Ectodermal cell (in vitro differentiated cells): ENCODE measurements around the gene ENOX1.

Experiments
- H3K27ac ChIP-seq: 2 replicates; pipeline ENCODE4 v1.7.0; 2013; ENCODE audit warnings: mild to moderate bottlenecking, low read depth, low read length; ENCODE audit not compliant: insufficient read depth, poor library complexity, severe bottlenecking
- H3K27me3 ChIP-seq: 2 replicates; pipeline ENCODE4 v1.7.0; 2013; ENCODE audit warnings: mild to moderate bottlenecking, low read length; ENCODE audit not compliant: insufficient read depth, control insufficient read depth, poor library complexity, severe bottlenecking
- H3K36me3 ChIP-seq: one replicate; pipeline ENCODE4 v1.7.0; 2013; ENCODE audit warnings: low read length; ENCODE audit not compliant: control insufficient read depth, insufficient read depth
- H3K4me1 ChIP-seq: one replicate; pipeline ENCODE4 v1.7.0; 2013; ENCODE audit warnings: low read length; ENCODE audit not compliant: control insufficient read depth, insufficient read depth
- H3K4me3 ChIP-seq: 2 replicates; pipeline ENCODE4 v1.7.0; 2013; ENCODE audit warnings: low read depth, low read length, control low read depth; ENCODE audit not compliant: insufficient read depth
- H3K9me3 ChIP-seq: 2 replicates; pipeline ENCODE4 v1.7.0; 2013; ENCODE audit warnings: mild to moderate bottlenecking, low read length, moderate library complexity; ENCODE audit not compliant: control insufficient read depth
- WGBS, 2 experiments: methylation state at CpG; one replicate each; pipeline ENCODE4 v1.1.7; 2013; ENCODE audit warnings: missing lambda C conversion rate in 2 of 2; 5-methylcytosine and 5-hydroxymethylcytosine counted together

ENOX1 gene

GRCh38 chr13:43489233-43489632 lies 297.5 kb downstream of the ENOX1 start:
- Histone ChIP-seq H3K27me3 (no peaks in the 10 kb centered on the region), H3K4me1 (no peaks in the 10 kb centered on the region), H3K36me3 (no peaks in the 10 kb centered on the region), H3K4me3 (no peak overlapping the region), H3K27ac (no peak overlapping the region), H3K9me3 (no peaks in the 10 kb centered on the region)
- 90 to 94% methylated on average over 3 of the region's 3 CpGs for WGBS, 2 experiments

GRCh38 chr13:43487885-43488284 lies 298.9 kb downstream of the ENOX1 start:
- WGBS, 2 experiments: 94 to 95% methylated on average over 2 of the region's 2 CpGs
- Histone ChIP-seq H3K36me3 (no peaks in the 10 kb centered on the region), H3K4me3 (no peak overlapping the region), H3K9me3 (no peaks in the 10 kb centered on the region), H3K4me1 (no peaks in the 10 kb centered on the region), H3K27ac (no peak overlapping the region), H3K27me3 (no peaks in the 10 kb centered on the region)

- 93 to 95% methylated on average over 3 of the region's 3 CpGs for WGBS, 2 experiments
- H3K27ac ChIP-seq: no peak overlapping the region
Observed at GRCh38 chr13:43487461-43487860, 299.3 kb downstream of the ENOX1 start.

GRCh38 chr13:43484432-43485225 lies 302.1 kb downstream of the ENOX1 start:
- Histone ChIP-seq H3K9me3 (no peaks in the 10 kb centered on the region), H3K4me1 (no peaks in the 10 kb centered on the region), H3K4me3 (no peak overlapping the region), H3K27me3 (no peaks in the 10 kb centered on the region), H3K36me3 (no peaks in the 10 kb centered on the region), H3K27ac (no peak overlapping the region)
- 95 to 97% methylated on average over 2 of the region's 2 CpGs for WGBS, 2 experiments

More at GRCh38 chr13:43487461-43487860, 299.3 kb downstream of the ENOX1 start:
- Histone ChIP-seq H3K4me1 (no peaks in the 10 kb centered on the region), H3K36me3 (no peaks in the 10 kb centered on the region), H3K27me3 (no peaks in the 10 kb centered on the region), H3K9me3 (no peaks in the 10 kb centered on the region), H3K4me3 (no peak overlapping the region)

GRCh38 chr13:43483930-43484329 lies 302.8 kb downstream of the ENOX1 start:
- Histone ChIP-seq H3K27ac (no peak overlapping the region), H3K4me3 (no peak overlapping the region), H3K36me3 (no peaks in the 10 kb centered on the region), H3K27me3 (no peaks in the 10 kb centered on the region), H3K9me3 (no peaks in the 10 kb centered on the region), H3K4me1 (no peaks in the 10 kb centered on the region)
- WGBS, 2 experiments: 89% methylated on average over 1 of the region's 1 CpG; no CpG with 5 or more reads in 1 of the 2 experiments

GRCh38 chr13:43482641-43483040 lies 304.1 kb downstream of the ENOX1 start:
- Histone ChIP-seq H3K36me3 (no peaks in the 10 kb centered on the region), H3K4me1 (no peaks in the 10 kb centered on the region), H3K27ac (no peak overlapping the region), H3K4me3 (no peak overlapping the region), H3K27me3 (no peaks in the 10 kb centered on the region), H3K9me3 (no peaks in the 10 kb centered on the region)
- 89 to 96% methylated on average over 2 to 3 of the region's 3 CpGs for WGBS, 2 experiments

- no peaks in the 10 kb centered on the region for H3K27me3 ChIP-seq
- H3K4me3 ChIP-seq: no peak overlapping the region
- no peaks in the 10 kb centered on the region for H3K4me1 ChIP-seq
- 100% methylated on average over 2 of the region's 2 CpGs for WGBS, 2 experiments
- no peak overlapping the region for H3K27ac ChIP-seq
- H3K36me3 ChIP-seq: no peaks in the 10 kb centered on the region
- no peaks in the 10 kb centered on the region for H3K9me3 ChIP-seq
Observed at GRCh38 chr13:43482026-43482425, 304.7 kb downstream of the ENOX1 start.

GRCh38 chr13:43478902-43479301 lies 307.9 kb downstream of the ENOX1 start:
- Histone ChIP-seq H3K27me3 (no peaks in the 10 kb centered on the region), H3K4me3 (no peak overlapping the region), H3K4me1 (no peaks in the 10 kb centered on the region), H3K27ac (no peak overlapping the region), H3K36me3 (no peaks in the 10 kb centered on the region), H3K9me3 (no peaks in the 10 kb centered on the region)
- WGBS, 2 experiments: 91% methylated on average over 4 of the region's 4 CpGs

GRCh38 chr13:43478211-43478610 lies 308.6 kb downstream of the ENOX1 start:
- Histone ChIP-seq H3K27ac (no peak overlapping the region), H3K27me3 (no peaks in the 10 kb centered on the region), H3K4me1 (no peaks in the 10 kb centered on the region), H3K36me3 (no peaks in the 10 kb centered on the region), H3K4me3 (no peak overlapping the region), H3K9me3 (no peaks in the 10 kb centered on the region)
- WGBS, 2 experiments: 52 to 100% methylated on average over 1 to 3 of the region's 4 CpGs

- Histone ChIP-seq H3K9me3 (no peaks in the 10 kb centered on the region), H3K4me1 (no peaks in the 10 kb centered on the region), H3K4me3 (no peak overlapping the region), H3K36me3 (no peaks in the 10 kb centered on the region), H3K27me3 (no peaks in the 10 kb centered on the region), H3K27ac (no peak overlapping the region)
- 87 to 94% methylated on average over 2 of the region's 2 CpGs for WGBS, 2 experiments
Observed at GRCh38 chr13:43475140-43475539, 311.6 kb downstream of the ENOX1 start.
